GM12875 (cell line): ENCODE data around the gene TEX53.
A peak's percentile ranks its signal among the peaks of the same experiment; 100 is the strongest.

Experiments used
- H3K4me3 ChIP-seq: one replicate; pipeline ENCODE4 v1.5.1; 2011; ENCODE audit warnings: low read depth, low read length, control low read depth
- TF ChIP-seq, protein P1 (sequence below): IDR thresholded peaks from 2 replicates; pipeline ENCODE4 v1.5.1; 2011; ENCODE audit warnings: low read depth, mild to moderate bottlenecking, control low read depth, inconsistent platforms, low read length, moderate library complexity, borderline replicate concordance; ENCODE audit not compliant: insufficient read depth

The TEX53 gene

DNA sequence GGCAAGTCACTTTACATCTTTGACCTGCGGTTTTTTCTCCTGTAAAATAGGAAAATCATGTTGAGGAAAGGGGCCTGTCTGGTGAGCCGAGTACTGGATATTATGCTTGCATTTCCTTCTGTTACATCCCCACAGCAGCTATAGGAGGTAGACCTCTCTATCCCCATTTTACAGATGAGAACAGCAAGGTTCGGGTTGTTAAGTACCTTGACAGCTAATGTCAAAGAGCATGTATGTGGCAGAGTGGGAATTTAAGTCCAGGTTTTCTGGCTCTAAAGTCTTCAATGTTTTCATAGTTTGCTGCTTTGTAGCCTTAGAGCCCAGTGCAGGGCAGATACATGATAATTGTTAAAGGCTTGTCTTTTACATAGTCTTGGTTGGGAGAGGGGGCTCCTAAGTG lies 43.7 kb downstream of the TEX53 start:
- TF ChIP-seq, protein P1, sequence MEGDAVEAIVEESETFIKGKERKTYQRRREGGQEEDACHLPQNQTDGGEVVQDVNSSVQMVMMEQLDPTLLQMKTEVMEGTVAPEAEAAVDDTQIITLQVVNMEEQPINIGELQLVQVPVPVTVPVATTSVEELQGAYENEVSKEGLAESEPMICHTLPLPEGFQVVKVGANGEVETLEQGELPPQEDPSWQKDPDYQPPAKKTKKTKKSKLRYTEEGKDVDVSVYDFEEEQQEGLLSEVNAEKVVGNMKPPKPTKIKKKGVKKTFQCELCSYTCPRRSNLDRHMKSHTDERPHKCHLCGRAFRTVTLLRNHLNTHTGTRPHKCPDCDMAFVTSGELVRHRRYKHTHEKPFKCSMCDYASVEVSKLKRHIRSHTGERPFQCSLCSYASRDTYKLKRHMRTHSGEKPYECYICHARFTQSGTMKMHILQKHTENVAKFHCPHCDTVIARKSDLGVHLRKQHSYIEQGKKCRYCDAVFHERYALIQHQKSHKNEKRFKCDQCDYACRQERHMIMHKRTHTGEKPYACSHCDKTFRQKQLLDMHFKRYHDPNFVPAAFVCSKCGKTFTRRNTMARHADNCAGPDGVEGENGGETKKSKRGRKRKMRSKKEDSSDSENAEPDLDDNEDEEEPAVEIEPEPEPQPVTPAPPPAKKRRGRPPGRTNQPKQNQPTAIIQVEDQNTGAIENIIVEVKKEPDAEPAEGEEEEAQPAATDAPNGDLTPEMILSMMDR: no peak

DNA sequence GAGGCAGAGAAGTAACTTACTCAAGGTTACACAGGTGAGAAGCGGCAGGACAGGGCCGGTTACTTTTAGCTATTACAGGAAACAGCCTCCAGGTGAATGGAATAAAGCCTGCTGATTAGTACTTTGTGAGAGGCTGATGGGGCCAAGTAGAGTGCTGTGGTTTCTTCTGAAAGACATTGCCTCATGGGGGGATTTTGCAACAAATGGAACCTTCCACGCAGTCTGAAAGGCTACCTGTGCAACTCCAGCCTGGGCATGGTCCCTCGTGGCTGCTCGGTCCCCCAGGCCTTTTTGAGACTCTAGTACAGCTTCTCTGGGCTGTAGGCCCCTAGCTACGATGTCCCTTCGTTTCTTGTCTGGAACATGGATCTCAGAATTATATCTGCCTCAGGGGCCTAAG lies 44.5 kb downstream of the TEX53 start:
- H3K4me3 ChIP-seq: peak overlapping the region; percentile 12
- TF ChIP-seq, protein P1: no peak

More for the DNA sequence above, 43.7 kb downstream of the TEX53 start:
- no peak overlapping the region for H3K4me3 ChIP-seq

DNA sequence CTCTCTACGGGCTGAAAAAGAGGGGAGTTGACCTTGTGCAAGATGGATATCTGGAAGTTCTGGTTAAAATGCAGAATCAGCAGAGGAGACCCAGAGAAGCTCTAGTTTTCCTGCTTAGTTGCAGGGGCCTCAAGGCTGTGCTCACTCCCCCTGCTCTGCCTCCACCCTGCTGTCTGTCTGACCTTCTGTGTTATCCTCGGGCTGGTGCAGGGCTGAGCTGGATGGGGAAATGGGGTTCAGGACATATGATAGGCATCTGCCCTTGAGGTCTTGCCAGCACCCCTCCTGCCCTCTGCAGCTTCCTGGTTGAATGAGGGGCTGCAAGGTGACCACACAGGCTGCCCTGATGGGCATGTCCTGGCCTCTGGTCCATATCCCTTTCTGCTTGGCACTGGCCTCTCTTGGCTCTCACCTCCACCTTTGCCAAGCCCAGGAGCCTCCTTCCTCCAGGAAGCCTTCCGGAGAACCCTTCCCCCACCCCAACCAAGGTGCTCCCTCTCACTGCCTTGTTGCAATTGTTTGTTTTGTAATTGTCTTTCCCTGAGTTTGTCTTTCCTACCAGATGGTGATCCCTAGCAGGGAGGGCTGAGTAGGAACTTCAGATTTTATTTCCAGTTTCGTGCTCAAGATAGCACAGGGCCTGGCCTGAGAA lies 45.2 kb downstream of the TEX53 start:
- peak overlapping the region; percentile 62 for H3K4me3 ChIP-seq

GRCh38 chr9:114611516-114612271 lies 45.9 kb downstream of the TEX53 start:
- H3K4me3 ChIP-seq: peak overlapping the region; percentile 62
- TF ChIP-seq, protein P1: no peak

More for the DNA sequence above, 45.2 kb downstream of the TEX53 start:
- TF ChIP-seq, protein P1: no peak

DNA sequence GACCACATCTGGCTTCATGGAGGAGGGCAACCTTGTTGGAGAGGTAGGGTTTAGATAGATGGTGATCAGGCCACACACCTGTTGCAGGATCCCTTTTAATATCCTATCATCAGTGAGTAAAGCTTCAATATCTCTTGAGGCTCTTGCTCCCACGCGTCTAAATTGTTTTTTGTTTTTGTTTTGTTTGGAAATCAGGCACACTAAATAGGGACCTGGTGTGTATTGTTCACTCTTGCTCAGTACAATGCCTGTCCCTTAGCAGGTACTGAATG lies 49.1 kb downstream of the TEX53 start:
- TF ChIP-seq, protein P1: no peak
- no peak overlapping the region for H3K4me3 ChIP-seq

DNA sequence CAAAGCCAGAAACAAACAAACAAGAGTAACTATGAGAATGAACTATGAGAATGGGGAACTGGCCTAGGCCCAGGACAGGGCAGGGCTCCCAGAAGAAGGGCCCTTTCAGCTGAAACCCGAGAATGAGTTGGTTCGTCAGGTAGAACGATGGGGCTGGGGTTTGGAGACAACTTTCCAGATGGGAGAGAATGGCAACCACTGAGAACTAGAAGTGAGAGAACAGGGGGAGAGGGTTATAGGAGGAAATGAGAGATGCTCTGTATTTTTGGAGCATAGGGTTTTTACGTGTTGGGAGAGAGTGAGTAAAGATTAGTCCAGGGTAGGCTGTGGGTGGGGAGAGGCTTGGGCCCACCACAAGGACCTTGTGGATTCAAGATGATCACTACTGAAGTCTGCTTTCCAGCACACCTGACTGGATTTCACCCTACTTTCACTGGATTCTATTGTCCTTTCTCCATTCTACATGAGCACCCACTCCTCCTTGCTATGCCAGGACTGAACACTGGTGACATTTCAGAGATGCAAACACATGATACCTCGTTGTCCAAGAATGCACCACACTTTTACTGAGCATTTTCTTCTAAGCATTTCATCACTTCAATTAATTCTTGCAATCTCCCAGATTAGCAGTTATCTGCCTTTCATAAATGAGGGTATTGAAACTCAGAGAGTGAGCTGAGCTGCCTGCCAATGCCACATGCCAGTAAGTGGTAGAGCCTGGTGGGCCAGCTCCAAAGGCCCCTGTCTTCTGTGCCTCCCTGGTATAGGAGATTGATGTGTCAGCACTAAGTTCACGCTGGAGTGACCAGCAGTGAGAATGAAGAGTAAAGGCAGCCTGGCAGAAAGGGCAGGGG lies 49.7 kb downstream of the TEX53 start:
- no peak overlapping the region for H3K4me3 ChIP-seq
- TF ChIP-seq, protein P1: no peak
